Effector CD4-positive, alpha-beta T cell (primary cell): ENCODE data around the gene E2F2.
"Not testable (repeated sequence)": the region's sequence is repeated elsewhere in the genome, so short reads cannot be mapped to it uniquely, and the experiment has no call there.

Source experiments
- DNase-seq: peaks from one replicate; pipeline ENCODE4 v3.0.0-alpha.2; 2020

The E2F2 gene

DNA sequence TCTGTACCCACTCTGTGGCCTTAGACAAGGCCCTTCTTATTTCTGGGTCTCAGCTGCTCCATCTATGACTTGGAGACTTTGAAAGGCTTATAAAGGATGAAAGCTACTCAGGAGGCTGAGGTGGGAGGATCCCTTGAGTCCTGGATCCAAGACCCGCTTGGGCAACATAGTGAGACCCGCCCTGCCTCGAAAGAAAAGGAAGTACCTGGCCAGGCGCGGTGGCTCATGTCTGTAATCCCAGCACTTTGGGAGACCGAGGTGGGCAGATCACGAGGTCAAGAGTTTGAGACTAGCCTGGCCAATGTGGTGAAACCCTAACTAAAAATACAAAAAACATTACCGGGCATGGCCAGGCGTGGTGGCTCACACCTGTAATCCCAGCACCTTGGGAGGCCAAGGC is 14.8 kb upstream of the E2F2 start:
- DNase-seq: no peak

DNA sequence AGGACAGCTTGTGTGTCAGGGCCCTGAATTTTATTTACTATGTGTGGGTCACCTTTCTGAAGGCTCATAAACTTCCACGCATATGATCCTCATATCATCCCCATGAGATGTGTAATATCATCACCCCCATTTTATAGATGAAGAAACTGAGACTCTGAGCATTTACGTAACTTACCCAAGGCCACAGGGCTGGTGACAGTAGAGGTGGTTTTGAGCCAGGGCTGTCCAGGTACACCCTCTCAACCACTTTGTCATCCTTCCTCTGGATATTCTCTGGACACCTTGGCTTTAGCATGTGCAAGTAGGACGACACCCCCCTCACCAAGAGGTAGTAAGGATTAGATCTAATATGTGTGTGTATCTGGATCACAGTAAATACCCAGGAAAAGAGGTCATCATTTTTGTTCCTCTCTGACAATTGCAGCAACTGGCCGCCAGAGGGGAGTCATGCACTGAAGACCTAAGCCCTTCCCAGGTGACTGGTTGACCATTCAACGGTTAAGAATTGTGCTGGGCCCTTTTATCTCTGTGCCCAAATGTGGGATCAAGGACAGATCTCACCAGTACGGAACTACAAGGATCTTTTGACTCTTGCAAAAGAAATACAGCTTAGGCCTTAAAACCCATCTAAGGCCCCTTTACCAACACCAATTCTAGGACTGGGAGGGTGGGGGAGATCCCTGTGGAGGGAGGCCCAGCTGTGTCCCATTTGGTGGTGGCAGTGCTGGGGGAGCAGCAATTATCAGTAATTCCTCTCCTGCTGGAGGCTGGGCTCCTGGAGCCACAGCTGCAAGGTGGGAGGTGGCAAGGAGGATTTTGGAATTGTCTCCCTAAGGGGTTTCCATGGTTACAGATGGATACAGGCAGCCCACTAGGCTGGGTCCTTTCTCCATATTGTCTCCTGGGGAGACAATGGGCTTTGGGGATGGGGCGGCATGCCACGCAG is 13.7 kb upstream of the E2F2 start:
- peak; percentile 63 for DNase-seq

DNA sequence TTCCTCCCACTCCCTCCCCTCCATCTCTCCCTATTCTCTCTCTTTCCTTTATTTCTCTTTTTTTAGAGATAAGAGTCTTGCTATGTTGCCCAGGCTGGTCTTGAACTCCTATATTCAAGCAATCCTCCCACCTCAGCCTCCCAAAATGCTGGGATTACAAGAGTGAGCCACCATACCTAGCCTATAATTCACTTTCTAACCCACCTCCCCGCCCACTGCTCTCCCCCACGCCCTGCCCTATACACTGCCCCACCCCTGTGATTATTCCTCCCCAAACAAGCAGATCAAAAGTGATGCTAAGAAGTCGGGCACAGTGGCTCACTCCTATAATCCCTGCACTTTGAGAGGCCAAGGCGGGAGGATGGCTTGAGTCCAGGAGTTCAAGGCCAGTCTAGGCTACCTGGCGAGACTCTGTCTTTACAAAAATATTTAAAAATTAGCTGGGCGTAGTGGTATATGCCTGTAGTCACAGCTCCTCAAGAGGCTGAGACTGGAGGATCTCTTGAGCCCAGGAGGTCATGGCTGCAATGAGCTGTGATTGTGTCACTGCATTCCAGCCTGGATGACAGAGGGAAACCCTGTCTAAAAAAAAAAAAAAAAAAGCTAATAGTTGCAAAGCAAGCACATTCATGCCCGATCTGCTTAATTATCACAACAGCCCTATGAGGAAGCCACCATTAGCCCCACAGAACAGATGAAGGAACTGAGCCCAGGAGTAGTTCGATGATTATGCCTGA is 12.8 kb upstream of the E2F2 start:
- no peak for DNase-seq

DNA sequence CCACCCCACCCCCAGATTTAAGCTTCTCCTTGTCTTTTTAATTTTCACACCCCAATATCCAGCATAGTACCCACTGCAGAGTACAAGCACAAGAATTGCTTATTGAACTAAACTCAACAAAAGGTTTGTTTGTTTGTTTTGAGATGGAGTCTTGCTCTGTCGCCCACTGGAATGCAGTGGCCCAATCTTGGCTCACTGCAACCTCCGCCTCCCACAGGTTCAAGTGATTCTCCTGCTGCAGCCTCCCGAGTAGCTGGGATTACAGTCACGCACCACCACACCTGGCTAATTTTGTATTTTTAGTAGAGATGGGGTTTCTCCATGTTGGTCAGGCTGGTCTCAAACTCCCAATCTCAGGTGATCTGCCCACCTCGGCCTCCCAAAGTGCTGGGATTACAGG is 11.9 kb upstream of the E2F2 start:
- DNase-seq: not testable (repeated sequence)

DNA sequence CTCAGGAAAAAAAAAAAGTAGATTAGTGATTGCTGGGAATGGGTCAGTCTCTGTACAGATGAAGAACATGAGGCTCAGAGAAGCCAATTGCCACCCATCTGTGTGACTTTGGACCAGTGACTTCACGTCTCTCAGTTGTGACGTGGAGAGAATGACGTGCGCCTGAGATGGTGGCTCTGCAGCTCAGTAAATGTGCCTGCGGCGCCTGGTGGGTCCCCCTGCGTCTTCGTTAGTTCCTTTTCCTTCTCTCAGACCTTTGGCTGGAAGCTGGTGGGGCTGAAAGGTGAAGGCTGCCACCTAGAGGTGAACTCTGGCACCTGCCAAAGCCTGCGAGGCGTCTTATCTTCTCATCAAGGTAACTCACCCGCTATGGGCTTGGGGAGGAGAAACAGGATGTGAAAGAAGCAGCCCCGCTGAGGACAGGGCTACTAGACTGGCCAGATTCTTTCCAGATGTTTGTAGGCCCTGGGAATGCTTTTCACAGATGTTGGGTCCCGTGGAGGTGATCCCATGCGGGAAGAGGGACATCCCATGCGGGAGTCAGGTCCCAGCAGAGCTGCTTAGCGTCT is 8.7 kb upstream of the E2F2 start:
- peak; percentile 85 for DNase-seq

DNA sequence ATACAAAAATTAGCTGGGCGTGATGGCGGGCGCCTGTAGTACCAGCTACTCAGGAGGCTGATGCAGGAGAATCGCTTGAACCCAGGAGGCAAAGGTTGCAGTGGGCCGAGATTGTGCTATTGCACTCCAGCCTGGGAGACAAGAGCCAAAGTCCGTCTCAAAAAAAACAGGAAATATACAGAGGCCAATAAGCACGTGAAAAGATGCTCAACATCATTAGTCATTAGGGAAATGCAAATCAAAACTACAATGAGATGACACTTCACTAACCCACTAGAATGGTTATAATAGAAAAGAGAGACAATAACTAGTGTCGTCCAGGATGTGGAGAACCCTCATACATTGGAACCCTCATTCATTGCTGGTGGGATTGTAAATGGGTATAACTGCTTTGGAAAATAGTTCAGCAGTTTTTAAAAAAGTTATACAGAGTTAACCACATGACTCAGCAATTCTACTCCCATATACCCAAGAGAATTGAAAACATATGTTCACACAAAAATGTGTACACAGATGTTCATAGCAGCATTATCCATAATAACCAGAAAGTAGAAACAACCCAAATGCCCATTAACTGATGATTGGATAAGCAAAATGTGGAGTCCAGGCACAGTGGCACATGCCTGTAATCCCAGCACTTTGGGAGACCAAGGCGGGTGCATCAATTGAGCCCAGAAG is 6.4 kb upstream of the E2F2 start:
- DNase-seq: no peak

DNA sequence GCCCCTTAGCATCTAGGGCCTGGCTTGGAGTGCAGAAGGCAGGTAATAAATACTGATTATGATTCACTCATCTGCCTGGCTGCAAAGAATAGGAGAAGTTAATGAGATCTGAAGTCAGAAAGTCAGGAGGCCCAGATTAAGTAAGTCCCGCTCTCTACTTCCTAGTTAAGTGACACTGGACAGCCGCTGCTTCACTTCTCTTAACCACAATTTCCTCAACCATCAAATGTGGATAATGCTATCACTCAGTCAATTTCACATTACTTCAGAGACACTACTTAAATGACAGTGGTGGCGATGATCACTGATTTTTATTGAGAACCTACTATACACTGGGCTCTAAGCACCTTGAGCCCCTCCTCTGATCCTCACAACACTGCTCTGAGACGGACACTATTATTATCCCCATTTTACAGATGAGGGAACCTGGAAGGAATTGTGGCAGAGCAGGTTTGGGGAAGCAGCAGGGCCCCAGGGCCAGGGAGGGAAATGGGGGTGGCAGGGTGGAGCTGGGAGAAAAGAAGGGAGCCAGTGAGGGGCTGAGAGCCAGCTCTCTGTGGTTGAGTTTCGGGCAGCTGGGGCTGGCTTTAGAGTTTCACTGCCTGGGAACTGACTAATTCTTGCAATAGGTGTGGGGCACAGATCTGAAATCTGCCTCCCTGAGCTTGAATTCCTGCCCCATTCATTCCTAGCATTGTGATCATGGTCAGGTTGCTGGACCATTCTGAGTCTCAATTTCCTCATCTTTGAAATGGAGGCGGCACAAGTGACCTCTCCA is 2.4 kb upstream of the E2F2 start:
- no peak for DNase-seq

DNA sequence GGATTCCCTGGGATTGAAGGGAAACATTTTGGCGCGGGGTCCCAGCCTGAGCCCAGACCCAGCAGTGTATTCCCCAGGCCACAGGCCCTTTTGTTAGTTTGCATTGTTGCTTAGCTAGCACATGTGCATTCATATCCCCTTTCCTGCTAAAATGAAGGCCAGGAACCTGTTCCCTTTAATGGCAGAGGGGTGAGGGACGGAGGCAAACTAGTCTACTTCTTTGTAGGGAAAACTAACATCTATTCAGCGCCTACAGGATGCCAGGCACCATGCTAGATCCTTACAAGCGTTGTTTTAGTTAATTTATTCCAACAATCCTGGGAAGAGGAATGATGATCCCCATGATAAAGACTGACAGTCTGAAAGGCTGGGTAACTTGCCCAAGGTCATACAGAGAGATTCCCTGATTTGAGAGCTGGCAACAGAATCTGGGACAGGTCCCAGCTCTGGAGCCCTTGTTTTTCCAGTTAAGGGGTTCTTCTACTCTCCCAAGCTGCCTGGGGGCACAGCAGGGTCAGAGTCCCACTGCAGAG is 595 bp upstream of the E2F2 start:
- no peak for DNase-seq

DNA sequence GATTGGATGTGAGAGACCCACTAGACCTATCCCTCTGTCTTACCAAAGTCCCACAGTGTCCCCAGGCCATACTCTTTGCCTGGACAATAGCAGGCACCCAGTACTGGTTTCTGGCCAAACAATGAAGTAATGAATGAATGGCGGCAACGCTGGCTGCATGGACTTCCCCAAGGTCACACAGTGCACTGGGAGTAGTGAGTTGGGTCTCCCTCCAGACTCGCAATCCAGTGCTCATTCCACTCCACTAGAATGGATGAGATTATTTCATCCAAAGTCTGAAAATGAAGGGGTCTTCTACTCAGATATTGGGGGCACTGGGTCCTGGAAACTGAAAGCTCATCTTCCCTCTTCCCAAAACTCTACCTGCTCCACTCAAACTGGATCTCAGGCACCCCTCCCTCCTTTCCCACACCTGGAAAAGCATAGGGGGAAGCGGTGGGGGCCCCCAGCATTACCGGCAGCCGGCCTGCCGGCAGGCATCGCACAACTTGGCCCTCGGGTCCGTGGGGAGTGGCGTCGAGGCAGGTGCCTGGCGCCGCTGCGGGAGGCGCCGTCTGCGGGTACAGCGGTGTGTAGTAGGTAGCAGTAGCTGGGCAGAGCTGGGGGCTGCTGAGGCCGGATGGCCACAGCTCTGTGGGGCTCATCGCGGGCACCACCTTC is 816 bp downstream of the E2F2 start:
- no peak for DNase-seq

DNA sequence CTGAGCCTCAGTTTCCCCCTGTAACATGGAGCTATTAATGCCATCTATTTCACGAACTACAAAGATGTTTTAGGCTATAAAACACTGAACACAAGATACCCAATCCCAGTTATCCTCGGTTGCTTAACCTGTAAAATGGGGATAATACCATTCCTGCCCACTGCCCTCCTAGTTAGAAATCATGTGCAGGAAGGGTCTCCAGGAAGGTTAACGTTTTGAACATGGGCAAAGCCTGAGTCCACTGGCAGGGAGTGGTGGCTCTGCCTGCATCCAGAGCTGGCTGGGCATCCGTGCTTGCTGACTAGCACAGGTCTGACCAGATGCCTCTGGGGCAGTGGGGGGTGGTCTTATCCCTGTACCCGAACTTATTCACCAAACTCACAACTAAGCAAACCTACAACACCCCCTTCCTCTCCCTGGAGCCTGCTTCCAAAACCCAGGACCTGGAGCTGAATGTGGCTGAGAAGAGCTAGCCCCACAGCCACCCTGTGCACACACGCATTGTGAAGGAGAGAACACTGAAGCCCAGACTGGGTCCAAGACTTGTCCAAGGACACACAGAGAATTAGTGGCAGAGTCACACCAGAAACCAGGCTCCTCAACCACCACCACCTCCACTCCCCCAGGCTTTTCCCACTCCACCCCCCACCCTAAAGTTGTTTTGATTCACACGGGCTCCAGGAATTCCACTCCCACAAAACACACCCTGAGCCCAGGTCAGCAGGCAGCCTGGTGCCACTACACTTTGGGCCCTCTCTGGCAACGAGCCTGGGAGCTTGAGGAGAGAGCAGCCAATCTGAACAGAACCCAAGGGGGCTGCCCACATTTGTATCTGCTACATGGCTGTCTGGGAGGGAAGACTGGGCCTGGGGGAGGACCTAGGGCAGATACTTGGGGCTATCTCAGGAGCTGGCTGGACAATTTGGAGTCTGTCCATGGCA is 1.6 kb downstream of the E2F2 start:
- no peak for DNase-seq

DNA sequence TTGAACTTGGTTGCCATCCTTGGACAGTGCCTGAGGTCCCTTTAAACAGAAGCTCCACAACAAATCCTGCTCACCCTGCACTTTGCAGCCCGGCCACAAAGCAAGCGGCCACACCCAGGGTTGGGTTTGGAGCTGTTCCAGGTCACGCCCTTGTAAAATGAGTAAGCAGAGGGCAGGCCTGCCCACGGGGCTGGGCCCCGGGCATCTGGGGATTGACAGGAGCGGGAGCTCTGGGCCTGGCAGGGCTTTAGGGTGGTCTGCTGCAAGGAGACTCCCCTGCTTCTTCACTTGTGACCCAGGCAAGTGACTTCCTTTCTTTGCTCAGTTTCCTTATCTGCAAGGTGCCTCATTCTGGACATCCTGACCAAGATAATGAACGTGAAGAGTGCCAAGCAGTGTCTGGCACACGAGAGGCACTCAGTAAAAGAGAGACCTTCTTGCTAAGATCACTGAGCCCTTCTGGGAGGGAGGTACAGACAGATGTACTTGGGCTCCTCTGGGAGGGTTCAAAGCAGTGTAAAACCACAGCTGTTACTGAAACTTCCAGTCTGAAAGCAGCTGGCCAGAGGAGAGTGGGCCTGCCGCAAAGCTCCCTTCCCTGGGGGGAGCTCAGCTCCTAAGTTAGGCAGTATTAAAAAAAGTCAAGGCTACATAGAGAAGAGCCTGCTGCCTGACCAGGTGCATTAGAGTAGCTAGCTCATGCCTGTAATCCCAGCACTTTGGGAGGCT is 2.6 kb downstream of the E2F2 start:
- DNase-seq: peak; percentile 51

DNA sequence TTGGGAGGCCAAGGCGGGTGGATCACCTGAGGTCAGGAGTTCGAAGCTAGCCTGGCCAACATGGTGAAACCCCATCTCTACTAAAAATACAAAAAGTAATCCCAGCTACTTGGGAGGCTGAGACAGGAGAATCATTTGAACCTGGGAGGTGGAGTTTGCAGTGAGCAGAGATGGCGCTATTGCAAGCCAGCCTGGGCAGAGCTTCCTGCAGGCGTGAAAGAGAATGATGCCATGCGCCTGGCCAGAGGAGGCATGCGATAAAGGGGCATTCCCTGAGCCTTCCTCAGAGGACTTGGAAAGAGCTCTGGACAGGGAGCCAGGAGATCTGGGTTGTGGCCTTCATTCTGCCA is 3.2 kb downstream of the E2F2 start:
- no peak for DNase-seq

DNA sequence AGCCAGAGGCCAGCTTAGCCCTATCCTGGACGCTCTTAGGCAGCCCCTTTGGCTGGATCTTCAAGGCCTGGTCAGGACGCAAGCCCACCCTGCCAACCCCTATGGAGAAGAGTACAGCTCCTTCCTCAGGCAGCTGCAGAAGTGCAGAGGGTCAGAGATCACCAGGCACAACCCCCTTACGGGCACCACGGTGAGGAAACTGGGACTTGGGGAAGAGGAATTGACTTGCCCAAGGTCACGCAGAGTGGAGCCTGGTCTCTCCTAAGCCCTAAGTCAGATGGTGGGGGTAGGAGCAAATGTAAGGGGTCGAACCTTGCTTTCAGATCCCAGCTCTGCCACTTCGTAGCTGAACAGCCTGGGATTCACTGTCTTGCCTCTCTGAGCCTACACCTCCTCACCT is 3.7 kb downstream of the E2F2 start:
- no peak for DNase-seq

DNA sequence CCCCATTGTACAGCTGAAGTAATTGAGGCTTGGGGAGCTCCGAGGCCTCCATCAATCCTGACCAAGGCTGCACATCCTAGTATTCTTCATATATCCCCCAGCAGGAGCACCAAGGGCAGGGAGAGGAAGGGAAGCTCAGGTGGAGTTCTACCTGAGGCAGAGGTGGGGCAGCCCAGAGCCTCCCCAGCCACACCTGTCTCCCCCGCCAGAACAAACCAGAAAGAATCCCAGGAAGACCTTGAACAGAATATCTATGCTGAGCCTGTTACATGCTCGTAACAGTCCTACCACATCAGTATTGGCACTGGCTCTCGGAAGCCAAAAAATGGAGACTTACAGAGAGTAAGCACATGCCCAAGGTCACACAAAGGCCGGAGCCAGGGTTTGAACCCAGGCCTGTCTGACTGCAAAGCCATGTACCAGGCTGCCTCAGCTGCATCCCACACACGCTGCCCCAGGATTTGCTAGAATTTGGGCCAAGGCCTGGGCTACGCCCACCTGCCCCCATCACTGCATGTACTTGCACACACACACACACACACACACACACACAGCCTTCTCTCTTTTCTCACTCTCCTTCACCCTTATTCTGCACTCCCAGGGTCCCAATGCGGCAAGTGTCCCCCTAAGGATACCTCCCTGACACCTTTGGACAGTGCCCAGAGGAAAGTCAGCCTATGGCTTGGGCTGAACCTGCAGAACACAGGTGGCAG is 4.5 kb downstream of the E2F2 start:
- no peak for DNase-seq

DNA sequence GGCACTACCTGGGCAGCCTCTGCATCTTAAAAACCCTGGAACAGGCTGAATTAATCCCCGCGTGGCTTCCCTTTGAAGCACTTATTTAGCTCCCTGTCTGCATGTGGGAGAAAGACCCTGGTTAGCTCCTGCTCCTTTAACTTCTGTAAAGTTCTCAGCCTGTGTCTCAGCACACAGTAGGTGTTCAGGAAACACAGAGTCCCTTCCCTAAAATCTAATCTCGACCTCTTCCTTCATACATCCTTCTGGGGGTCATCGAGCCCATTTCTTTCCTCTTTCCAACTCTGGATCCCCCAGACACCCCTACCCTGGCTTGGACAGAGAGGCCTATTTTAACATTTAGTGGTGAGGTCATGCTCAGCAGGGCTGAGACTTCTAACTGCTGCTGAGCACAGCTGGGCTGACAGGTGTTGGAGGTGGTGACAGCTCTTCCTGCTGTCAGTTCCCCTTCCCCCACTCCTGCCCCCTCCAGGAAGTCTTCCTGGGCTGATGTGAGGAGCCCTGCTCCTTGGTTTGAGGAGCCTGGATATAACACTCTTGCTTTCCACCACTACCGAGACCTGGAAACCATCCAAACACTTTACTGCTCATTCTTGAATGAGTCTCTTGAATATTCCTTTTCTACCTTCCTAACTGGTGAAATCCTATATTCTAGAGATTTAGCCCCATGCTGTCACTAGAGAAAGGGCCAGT is 5.3 kb downstream of the E2F2 start:
- no peak for DNase-seq

DNA sequence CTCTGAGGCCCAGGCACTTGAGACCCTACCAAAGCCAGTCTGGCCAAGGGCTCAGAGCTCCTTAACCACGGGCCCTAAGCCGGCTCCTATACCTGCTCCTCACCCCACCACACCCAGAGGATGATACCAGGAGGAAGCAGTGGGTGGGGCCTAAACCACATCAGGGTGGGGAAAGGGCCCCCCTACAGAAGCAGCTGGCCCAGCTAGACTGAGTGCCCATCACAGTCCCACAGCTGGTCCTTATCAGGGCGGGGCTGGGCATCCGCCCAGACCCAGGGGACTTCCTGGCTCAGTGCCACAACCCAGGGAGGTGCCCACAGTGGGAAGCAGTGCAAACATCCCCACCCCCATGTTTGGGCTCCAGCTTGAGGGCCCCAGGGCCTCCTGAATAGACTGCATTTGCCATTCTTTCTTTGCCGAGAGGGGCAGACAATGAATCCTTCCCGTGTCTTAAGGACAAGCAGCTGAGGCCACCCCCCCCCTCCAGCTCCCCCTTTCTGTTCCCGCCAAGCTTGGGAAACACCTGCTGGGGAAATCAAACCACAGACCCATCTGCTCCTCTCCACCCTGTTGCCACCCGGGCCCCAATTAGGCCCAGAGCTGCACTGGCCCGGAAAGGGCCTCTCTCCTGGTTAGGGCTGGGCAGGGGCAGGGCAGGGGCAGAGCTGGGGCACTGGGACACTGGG is 6.2 kb downstream of the E2F2 start:
- no peak for DNase-seq

DNA sequence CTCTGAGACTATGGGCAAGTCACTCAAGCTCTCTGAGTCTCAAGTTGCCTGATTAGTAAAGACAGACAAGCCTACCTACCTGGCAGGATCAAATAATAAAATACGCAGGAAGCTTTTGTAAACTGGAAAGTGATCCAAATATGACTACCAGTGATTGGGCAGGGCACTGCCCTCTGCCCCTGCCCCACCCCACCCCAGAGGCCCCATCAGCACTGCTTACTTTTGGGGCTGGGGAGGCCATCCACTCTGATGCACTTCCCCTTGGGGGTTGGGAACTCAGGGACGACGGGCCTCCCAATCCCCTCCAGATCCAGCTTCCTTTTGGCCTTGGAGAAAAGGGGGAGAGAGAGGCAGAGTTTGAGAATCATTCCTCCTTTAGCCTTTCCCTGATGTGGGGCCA is 6.9 kb downstream of the E2F2 start:
- no peak for DNase-seq
